Parathyroid adenoma (tissue), 2 donors: ENCODE data around the gene MRPS33.
"Not testable (repeated sequence)": the region's sequence is repeated elsewhere in the genome, so short reads cannot be mapped to it uniquely, and the experiment has no call there.

Source experiments
- H2AFZ ChIP-seq: fragments of 300-600 bp; sonication (generic); one replicate; pipeline ENCODE4 v1.7.0; 2017; ENCODE audit warnings: antibody characterized with exemption, mild to moderate bottlenecking
- H3K27ac ChIP-seq: fragments of 300-600 bp; sonication (generic); one replicate; pipeline ENCODE4 v1.7.0; 2017
- H3K27me3 ChIP-seq: fragments of 300-600 bp; sonication (generic); one replicate; pipeline ENCODE4 v1.7.0; 2017; ENCODE audit warnings: low read length; ENCODE audit not compliant: control insufficient read depth, insufficient read depth
- H3K36me3 ChIP-seq: fragments of 300-600 bp; sonication (generic); one replicate; pipeline ENCODE4 v1.7.0; 2017; ENCODE audit warnings: low read length; ENCODE audit not compliant: control insufficient read depth, insufficient read depth
- H3K4me1 ChIP-seq: fragments of 300-600 bp; sonication (generic); one replicate; pipeline ENCODE4 v1.7.0; 2017; ENCODE audit warnings: control low read depth
- H3K4me2 ChIP-seq: fragments of 300-600 bp; sonication (generic); one replicate; pipeline ENCODE4 v1.7.0; 2017; ENCODE audit warnings: low read length
- H3K4me3 ChIP-seq: fragments of 300-600 bp; sonication (generic); one replicate; pipeline ENCODE4 v1.7.0; 2017; ENCODE audit warnings: low read depth, low read length
- H3K79me2 ChIP-seq: fragments of 300-600 bp; sonication (generic); one replicate; pipeline ENCODE4 v1.7.0; 2017; ENCODE audit warnings: control low read depth
- H3K9ac ChIP-seq: fragments of 300-600 bp; sonication (generic); one replicate; pipeline ENCODE4 v1.7.0; 2017; ENCODE audit warnings: mild to moderate bottlenecking
- H3K9me3 ChIP-seq: fragments of 300-600 bp; sonication (generic); one replicate; pipeline ENCODE4 v1.7.0; 2017; ENCODE audit warnings: low read length; ENCODE audit not compliant: control insufficient read depth
- TF ChIP-seq, protein P1 (sequence below): fragments of 300-600 bp; sonication (generic); IDR thresholded peaks from one replicate; pipeline ENCODE4 v1.7.0; 2017; ENCODE audit warnings: antibody characterized with exemption, mild to moderate bottlenecking
- donor health status: primary hyperparathyroidism.

Gene MRPS33

DNA sequence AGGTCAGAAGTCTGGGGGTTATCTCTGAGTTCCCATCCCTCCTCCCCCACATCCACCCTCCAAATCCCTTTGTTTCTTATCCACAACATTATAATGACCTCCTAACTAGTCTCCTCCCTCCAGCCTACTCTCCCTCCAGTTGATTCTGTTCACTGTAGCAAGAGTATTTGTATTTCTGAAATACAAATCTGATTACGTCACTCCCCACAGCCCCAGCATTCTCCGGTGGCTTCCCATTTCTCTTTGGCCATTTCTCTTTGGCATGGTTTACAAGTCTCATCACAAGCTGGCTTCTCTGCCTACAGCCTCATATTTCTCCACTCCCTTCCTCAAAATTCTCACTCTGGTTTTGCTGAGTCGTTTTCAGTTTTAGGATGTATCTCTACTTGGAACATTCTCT, 24.6 kb upstream of the MRPS33 start:
- TF ChIP-seq, protein P1, sequence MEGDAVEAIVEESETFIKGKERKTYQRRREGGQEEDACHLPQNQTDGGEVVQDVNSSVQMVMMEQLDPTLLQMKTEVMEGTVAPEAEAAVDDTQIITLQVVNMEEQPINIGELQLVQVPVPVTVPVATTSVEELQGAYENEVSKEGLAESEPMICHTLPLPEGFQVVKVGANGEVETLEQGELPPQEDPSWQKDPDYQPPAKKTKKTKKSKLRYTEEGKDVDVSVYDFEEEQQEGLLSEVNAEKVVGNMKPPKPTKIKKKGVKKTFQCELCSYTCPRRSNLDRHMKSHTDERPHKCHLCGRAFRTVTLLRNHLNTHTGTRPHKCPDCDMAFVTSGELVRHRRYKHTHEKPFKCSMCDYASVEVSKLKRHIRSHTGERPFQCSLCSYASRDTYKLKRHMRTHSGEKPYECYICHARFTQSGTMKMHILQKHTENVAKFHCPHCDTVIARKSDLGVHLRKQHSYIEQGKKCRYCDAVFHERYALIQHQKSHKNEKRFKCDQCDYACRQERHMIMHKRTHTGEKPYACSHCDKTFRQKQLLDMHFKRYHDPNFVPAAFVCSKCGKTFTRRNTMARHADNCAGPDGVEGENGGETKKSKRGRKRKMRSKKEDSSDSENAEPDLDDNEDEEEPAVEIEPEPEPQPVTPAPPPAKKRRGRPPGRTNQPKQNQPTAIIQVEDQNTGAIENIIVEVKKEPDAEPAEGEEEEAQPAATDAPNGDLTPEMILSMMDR, result no peak
- Histone ChIP-seq H3K27me3 (no peaks in the 10 kb centered on the region), H3K4me2 (no peak overlapping the region), H3K9me3 (no peaks in the 10 kb centered on the region), H3K36me3 (no peaks in the 10 kb centered on the region), H3K9ac (no peak overlapping the region), H3K79me2 (no peaks in the 10 kb centered on the region), H3K27ac (no peak overlapping the region), H2AFZ (peak overlapping the region; percentile 5), H3K4me3 (no peak overlapping the region), H3K4me1 (no peaks in the 10 kb centered on the region)

DNA sequence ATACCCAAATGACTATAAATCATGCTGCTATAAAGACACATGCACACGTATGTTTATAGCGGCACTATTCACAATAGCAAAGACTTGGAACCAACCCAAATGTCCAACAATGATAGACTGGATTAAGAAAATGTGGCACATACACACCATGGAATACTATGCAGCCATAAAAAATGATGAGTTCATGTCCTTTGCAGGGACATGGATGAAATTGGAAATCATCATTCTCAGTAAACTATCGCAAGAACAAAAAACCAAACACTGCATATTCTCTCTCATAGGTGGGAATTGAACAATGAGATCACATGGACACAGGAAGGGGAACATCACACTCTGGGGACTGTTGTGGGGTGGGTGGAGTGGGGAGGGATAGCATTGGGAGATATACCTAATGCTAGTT, 23.3 kb upstream of the MRPS33 start:
- H3K4me3 ChIP-seq, H3K27ac ChIP-seq, H3K9me3 ChIP-seq, H3K36me3 ChIP-seq, H3K79me2 ChIP-seq, H3K27me3 ChIP-seq, H3K4me1 ChIP-seq, H2AFZ ChIP-seq, H3K4me2 ChIP-seq, H3K9ac ChIP-seq: not testable (repeated sequence)

DNA sequence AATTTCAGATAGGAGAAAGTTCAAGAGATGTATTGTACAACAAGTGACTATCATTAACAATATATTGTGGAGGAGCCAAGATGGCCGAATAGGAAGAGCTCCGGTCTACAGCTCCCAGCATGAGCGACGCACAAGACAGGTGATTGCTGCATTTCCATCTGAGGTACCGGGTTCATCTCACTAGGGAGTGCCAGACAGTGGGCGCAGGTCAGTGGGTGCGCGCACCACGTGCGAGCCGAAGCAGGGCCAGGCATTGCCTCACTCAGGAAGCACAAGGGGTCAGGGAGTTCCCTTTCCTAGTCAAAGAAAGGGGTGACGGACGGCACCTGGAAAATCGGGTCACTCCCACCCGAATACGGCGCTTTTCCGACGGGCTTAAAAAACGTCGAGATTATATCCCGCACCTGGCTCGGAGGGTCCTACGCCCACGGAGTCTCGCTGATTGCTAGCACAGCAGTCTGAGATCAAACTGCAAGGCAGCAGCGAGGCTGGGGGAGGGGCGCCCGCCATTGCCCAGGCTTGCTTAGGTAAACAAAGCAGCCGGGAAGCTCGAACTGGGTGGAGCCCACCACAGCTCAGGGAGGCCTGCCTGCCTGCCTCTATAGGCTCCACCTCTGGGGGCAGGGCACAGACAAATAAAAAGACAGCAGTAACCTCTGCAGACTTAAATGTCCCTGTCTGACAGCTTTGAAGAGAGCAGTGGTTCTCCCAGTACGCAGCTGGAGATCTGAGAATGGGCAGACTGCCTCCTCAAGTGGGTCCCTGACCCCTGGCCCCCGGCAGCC, 18.0 kb upstream of the MRPS33 start:
- H3K9ac ChIP-seq, H3K36me3 ChIP-seq, H3K4me2 ChIP-seq, H3K27me3 ChIP-seq, H3K4me1 ChIP-seq, H3K9me3 ChIP-seq, H3K4me3 ChIP-seq, H3K27ac ChIP-seq, H3K79me2 ChIP-seq, H2AFZ ChIP-seq: not testable (repeated sequence)

DNA sequence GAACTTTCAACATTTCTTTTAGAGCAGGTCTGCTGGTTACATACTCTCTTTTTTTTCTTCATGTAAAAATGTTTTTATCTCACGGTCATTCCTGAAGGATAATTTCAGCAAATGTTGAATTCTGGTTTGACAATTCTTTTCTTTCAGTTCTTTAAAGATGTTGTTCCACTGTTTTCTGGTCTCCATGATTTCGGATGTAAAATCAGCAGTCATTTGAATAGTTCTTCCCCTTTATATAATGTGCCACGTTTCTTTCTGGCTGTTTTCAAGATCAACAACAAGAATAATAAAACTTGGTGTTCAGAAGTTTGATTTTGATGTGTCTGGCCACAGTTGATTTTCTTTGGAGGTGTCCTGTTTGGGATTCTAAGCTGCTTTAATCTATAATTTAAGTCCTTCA, 14.0 kb upstream of the MRPS33 start:
- H2AFZ ChIP-seq, result no peak overlapping the region

DNA sequence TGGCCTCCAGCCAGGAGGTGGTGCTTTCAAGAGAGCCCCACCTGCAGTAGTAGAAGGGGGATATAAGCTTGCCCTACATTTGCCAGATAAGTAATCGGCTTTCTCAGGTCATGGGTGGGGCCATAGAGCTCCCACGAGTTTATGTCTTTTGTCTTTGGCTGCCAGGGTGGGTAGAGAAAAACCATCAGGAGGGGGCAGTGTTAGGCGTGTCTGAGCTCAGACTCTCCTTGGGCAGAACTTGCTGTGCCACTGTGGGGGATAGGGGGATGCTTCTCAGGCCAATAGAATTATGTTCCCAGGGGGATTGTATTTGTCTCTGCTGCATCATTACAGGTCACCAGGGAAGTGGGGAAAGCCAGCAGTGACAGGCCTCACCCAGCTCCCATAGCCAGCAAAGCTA, 12.3 kb upstream of the MRPS33 start:
- H2AFZ ChIP-seq, result no peak overlapping the region
- no peaks in the 10 kb centered on the region for H3K79me2 ChIP-seq
- no peaks in the 10 kb centered on the region for H3K4me1 ChIP-seq
- no peaks in the 10 kb centered on the region for H3K27me3 ChIP-seq
- no peak overlapping the region for H3K9ac ChIP-seq
- no peak overlapping the region for H3K27ac ChIP-seq
- TF ChIP-seq, protein P1, result no peak
- no peak overlapping the region for H3K4me2 ChIP-seq
- peaks cover 3% of the 10 kb centered on the region for H3K9me3 ChIP-seq
- no peak overlapping the region for H3K4me3 ChIP-seq
- peaks cover 3% of the 10 kb centered on the region for H3K36me3 ChIP-seq

More for the DNA sequence above, 14.0 kb upstream of the MRPS33 start:
- Histone ChIP-seq H3K36me3 (peaks cover 3% of the 10 kb centered on the region), H3K4me1 (no peaks in the 10 kb centered on the region), H3K79me2 (no peaks in the 10 kb centered on the region), H3K4me2 (no peak overlapping the region), H3K9ac (no peak overlapping the region), H3K27ac (no peak overlapping the region), H3K27me3 (no peaks in the 10 kb centered on the region), H3K4me3 (no peak overlapping the region), H3K9me3 (peaks cover 3% of the 10 kb centered on the region)
- TF ChIP-seq, protein P1, result no peak

DNA sequence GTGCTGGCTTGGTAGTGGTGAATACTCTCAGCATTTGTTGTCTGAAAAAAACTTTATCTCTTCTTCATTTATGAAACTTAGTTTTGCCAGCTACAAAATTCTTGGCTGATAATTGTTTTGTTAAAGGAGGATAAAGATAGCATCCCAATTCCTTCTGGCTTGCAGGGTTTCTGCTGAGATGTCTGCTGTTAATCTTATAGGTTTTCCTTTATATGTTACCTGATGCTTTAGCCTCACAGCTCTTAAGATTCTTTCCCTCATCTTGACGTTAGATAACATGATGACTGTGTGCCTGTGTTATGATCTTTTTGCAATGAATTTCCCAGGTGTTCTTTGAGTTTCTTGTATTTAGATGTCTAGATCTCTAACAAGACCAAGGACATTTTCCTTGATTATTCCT, 9.9 kb upstream of the MRPS33 start:
- H2AFZ ChIP-seq, result no peak overlapping the region
- no peak overlapping the region for H3K4me3 ChIP-seq
- peaks cover 3% of the 10 kb centered on the region for H3K36me3 ChIP-seq
- H3K4me2 ChIP-seq, result no peak overlapping the region
- no peaks in the 10 kb centered on the region for H3K4me1 ChIP-seq
- H3K79me2 ChIP-seq, result no peaks in the 10 kb centered on the region
- no peak overlapping the region for H3K9ac ChIP-seq
- H3K27ac ChIP-seq, result no peak overlapping the region
- TF ChIP-seq, protein P1, result no peak
- peaks cover 3% of the 10 kb centered on the region for H3K9me3 ChIP-seq
- no peaks in the 10 kb centered on the region for H3K27me3 ChIP-seq
